ENCODE measurements around the gene MEP1A.

DNA sequence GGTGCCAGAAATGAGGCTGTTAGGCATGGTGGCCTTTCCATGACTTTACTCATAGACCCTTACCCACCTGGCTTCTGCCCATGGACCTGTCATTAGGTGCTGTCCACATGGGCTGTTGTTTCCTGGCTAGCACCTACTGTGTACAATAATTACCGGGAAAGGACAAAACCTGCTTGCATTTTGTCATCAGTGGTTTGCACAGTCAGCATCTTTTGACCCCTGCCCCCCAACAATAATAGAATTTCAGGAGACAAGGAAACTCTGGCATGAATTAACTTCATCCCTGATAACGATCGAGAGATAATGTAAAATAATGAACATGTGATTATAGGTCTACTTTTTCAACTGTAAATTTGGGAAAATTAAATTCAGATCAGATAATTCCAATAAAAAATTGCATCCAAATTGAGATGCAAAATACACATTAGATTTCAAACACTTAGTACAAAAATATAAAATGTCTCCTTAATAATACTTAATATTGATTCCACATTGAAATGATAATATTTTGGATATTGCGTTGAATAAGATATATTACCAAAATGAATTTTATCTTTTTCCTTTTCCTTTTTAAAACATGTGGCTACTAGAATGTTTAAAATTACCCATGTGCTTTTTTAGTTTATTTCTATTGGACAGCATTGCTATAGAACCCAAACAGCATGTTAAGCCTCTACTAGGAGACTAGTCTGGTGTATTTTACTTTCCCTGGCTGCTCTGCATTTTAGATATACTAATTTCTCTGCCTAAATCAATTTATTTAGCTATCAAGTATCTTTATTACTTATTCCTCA is 34.0 kb upstream of the MEP1A start:
- TF ChIP-seq, protein P1, sequence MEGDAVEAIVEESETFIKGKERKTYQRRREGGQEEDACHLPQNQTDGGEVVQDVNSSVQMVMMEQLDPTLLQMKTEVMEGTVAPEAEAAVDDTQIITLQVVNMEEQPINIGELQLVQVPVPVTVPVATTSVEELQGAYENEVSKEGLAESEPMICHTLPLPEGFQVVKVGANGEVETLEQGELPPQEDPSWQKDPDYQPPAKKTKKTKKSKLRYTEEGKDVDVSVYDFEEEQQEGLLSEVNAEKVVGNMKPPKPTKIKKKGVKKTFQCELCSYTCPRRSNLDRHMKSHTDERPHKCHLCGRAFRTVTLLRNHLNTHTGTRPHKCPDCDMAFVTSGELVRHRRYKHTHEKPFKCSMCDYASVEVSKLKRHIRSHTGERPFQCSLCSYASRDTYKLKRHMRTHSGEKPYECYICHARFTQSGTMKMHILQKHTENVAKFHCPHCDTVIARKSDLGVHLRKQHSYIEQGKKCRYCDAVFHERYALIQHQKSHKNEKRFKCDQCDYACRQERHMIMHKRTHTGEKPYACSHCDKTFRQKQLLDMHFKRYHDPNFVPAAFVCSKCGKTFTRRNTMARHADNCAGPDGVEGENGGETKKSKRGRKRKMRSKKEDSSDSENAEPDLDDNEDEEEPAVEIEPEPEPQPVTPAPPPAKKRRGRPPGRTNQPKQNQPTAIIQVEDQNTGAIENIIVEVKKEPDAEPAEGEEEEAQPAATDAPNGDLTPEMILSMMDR (IDR thresholded peaks at IDR 0.05): no peak
- TF ChIP-seq POLR2A (IDR thresholded peaks at IDR 0.05): no peak
- TF ChIP-seq EP300 (IDR thresholded peaks at IDR 0.05): no peak
- no peak for TF ChIP-seq POLR2AphosphoS5 (IDR thresholded peaks at IDR 0.05)
